SK-N-SH (cell line): ENCODE measurements around the gene PHIP. TPM values are rescaled to one million over a fixed set of nuclear protein-coding genes. Genes with fewer than 3 reads are reported as not detected.

Experiments
- CTCF ChIA-PET: fragments of 300-600, 350-600 bp; formaldehyde crosslinking; extraction: SDS; loops from one replicate; lab custom pipeline; 2021; lab: Yijun Ruan, JAX
- POLR2A ChIA-PET: fragments of 350-600 bp; sonication (Branson Sonifier 250); formaldehyde crosslinking; extraction: SDS; loops from one replicate; lab custom pipeline; 2020; ENCODE audit warnings: antibody characterized with exemption, inconsistent platforms; lab: Yijun Ruan, JAX
- DNase-seq: peaks from one replicate; pipeline ENCODE4 v3.0.0; 2012
- H2AFZ ChIP-seq: fragments of 200-600 bp; sonication (generic); 2 replicates; pipeline ENCODE4 v1.8.1; 2016; ENCODE audit warnings: antibody characterized with exemption, mild to moderate bottlenecking, low read depth
- H3F3A ChIP-seq: fragments of 200-600 bp; sonication (generic); replicated peaks from 2 replicates; pipeline ENCODE3; 2016; ENCODE audit warnings: antibody characterized with exemption, mild to moderate bottlenecking; ENCODE audit not compliant: insufficient read depth
- H3K27ac ChIP-seq, 2 experiments: fragments of 200-500 bp in 1 of 2; fragments of 200-600 bp in 1 of 2; sonication (Bioruptor generic) in 1 of 2; sonication (generic), shearing (Covaris generic) in 1 of 2; 2 replicates each; pipeline versions ENCODE4 v1.5.1 to v1.6.1; 2014 to 2016; ENCODE audit warnings: low read depth in 2 of 2, inconsistent platforms in 1 of 2, low read length in 1 of 2, mild to moderate bottlenecking in 1 of 2, mixed read lengths in 1 of 2
- H3K27me3 ChIP-seq: fragments of 200-600 bp; sonication (generic), shearing (Covaris generic); 2 replicates; pipeline ENCODE4 v1.6.1; 2016; ENCODE audit warnings: mixed run types; ENCODE audit not compliant: insufficient read depth
- H3K36me3 ChIP-seq, 2 experiments: fragments of 200-500 bp in 1 of 2; fragments of 200-600 bp in 1 of 2; sonication (Bioruptor generic) in 1 of 2; sonication (generic) in 1 of 2; replicated peaks in 1 of 2; 2 replicates each; pipeline versions ENCODE3 to v1.5.1; 2014 to 2016; ENCODE audit warnings: low read length in 1 of 2, mild to moderate bottlenecking in 1 of 2; ENCODE audit not compliant: insufficient read depth in 2 of 2, control insufficient read depth in 1 of 2
- H3K4me1 ChIP-seq, 2 experiments: fragments of 200-500 bp in 1 of 2; fragments of 200-600 bp in 1 of 2; sonication (Bioruptor generic) in 1 of 2; sonication (generic), shearing (Covaris generic) in 1 of 2; 2 replicates each; pipeline versions ENCODE4 v1.5.1 to v1.6.1; 2014 to 2016; ENCODE audit warnings: low read depth in 1 of 2, low read length in 1 of 2, mixed run types in 1 of 2; ENCODE audit not compliant: insufficient read depth in 2 of 2, control insufficient read depth in 1 of 2
- H3K4me2 ChIP-seq: fragments of 200-600 bp; sonication (generic), shearing (Covaris generic); 2 replicates; pipeline ENCODE4 v1.6.1; 2017; ENCODE audit warnings: mixed run types
- H3K4me3 ChIP-seq, 2 experiments: fragments of 200-500 bp in 1 of 2; fragments of 200-600 bp in 1 of 2; sonication (Bioruptor generic) in 1 of 2; sonication (generic), shearing (Covaris generic) in 1 of 2; 2 replicates each; pipeline versions ENCODE4 v1.5.1 to v1.8.1; 2014 to 2016; ENCODE audit warnings: low read depth in 2 of 2, inconsistent platforms in 1 of 2, low read length in 1 of 2, mild to moderate bottlenecking in 1 of 2, mixed read lengths in 1 of 2, moderate library complexity in 1 of 2
- H3K79me2 ChIP-seq: fragments of 200-600 bp; sonication (generic); 2 replicates; pipeline ENCODE4 v1.8.1; 2017; ENCODE audit warnings: mild to moderate bottlenecking; ENCODE audit not compliant: insufficient read depth
- H3K9ac ChIP-seq: fragments of 200-600 bp; sonication (generic); 2 replicates; pipeline ENCODE4 v1.6.1; 2017; ENCODE audit warnings: mixed run types
- H3K9me2 ChIP-seq: fragments of 200-600 bp; sonication (generic); 2 replicates; pipeline ENCODE4 v1.6.1; 2017; ENCODE audit warnings: mixed run types
- H3K9me3 ChIP-seq: fragments of 200-600 bp; sonication (generic); 2 replicates; pipeline ENCODE4 v1.6.1; 2017; ENCODE audit warnings: mixed run types, mild to moderate bottlenecking, moderate library complexity
- H4K20me1 ChIP-seq: fragments of 200-600 bp; sonication (generic); 2 replicates; pipeline ENCODE4 v1.6.1; 2017; ENCODE audit warnings: mild to moderate bottlenecking, mixed run types; ENCODE audit not compliant: insufficient read depth
- CHD2 ChIP-seq: fragments of 150-350 bp; IDR thresholded peaks from 2 replicates; pipeline ENCODE4 v1.6.1; 2018; ENCODE audit warnings: low read length; ENCODE audit not compliant: partially characterized antibody
- EZH2phosphoT487 ChIP-seq: fragments of 200-600 bp; sonication (generic); IDR thresholded peaks from 2 replicates; pipeline ENCODE4 v1.6.1; 2017; ENCODE audit warnings: low read depth, mixed run types, mild to moderate bottlenecking, antibody characterized with exemption, moderate library complexity, borderline replicate concordance
- FOXJ3 ChIP-seq: sonication (generic); formaldehyde crosslinking; IDR thresholded peaks from 2 replicates; pipeline ENCODE4 v1.5.1; 2020; ENCODE audit warnings: mild to moderate bottlenecking, missing genetic modification reagents
- GABPA ChIP-seq: IDR thresholded peaks from 2 replicates; pipeline ENCODE4 v1.4.0; 2012; ENCODE audit warnings: low read depth, mild to moderate bottlenecking
- JUND ChIP-seq: IDR thresholded peaks from 2 replicates; pipeline ENCODE4 v1.4.0; 2012
- MAX ChIP-seq: IDR thresholded peaks from 2 replicates; pipeline ENCODE4 v1.4.0; 2012; ENCODE audit warnings: low read depth
- MEF2A ChIP-seq: IDR thresholded peaks from 2 replicates; pipeline ENCODE4 v1.4.0; 2012; ENCODE audit warnings: low read depth, borderline replicate concordance
- NFIC ChIP-seq: IDR thresholded peaks from 2 replicates; pipeline ENCODE4 v1.4.0; 2012; ENCODE audit warnings: borderline replicate concordance
- PBX3 ChIP-seq: IDR thresholded peaks from 2 replicates; pipeline ENCODE4; 2012
- POLR2AphosphoS5 ChIP-seq: IDR thresholded peaks from 2 replicates; pipeline ENCODE4 v1.6.1; 2012; ENCODE audit warnings: low read depth, low read length
- RAD21 ChIP-seq: IDR thresholded peaks from 2 replicates; pipeline ENCODE4 v1.6.1; 2012; ENCODE audit warnings: mild to moderate bottlenecking, low read length
- RCOR1 ChIP-seq: fragments of 150-350 bp; IDR thresholded peaks from 2 replicates; pipeline ENCODE4 v1.6.1; 2017; ENCODE audit warnings: antibody characterized with exemption, low read length
- RFX5 ChIP-seq: IDR thresholded peaks from 2 replicates; pipeline ENCODE4 v1.6.1; 2012; ENCODE audit warnings: mild to moderate bottlenecking, improper control_type of control experiment, low read length
- RXRA ChIP-seq: IDR thresholded peaks from 2 replicates; pipeline ENCODE4 v1.4.0; 2012; ENCODE audit warnings: low read depth, mild to moderate bottlenecking, borderline replicate concordance
- SIN3A ChIP-seq: IDR thresholded peaks from 2 replicates; pipeline ENCODE4 v1.6.1; 2012; ENCODE audit warnings: low read depth, mild to moderate bottlenecking, low read length, moderate library complexity, borderline replicate concordance
- SMC3 ChIP-seq: IDR thresholded peaks from 2 replicates; pipeline ENCODE4 v1.6.1; 2012; ENCODE audit warnings: low read depth, low read length, improper control_type of control experiment
- TAF1 ChIP-seq: IDR thresholded peaks from 2 replicates; pipeline ENCODE4 v1.6.1; 2012; ENCODE audit warnings: low read depth, mild to moderate bottlenecking, low read length, moderate library complexity, borderline replicate concordance
- TEAD4 ChIP-seq: IDR thresholded peaks from 2 replicates; pipeline ENCODE4 v1.4.0; 2012; ENCODE audit warnings: mild to moderate bottlenecking, borderline replicate concordance; ENCODE audit not compliant: insufficient read depth
- USF1 ChIP-seq: IDR thresholded peaks from 2 replicates; pipeline ENCODE4 v1.4.0; 2012; ENCODE audit warnings: low read depth, borderline replicate concordance
- WGBS: methylation state at CpG from one replicate; pipeline ENCODE4 v1.1.6; 2017; ENCODE audit warnings: low lambda C conversion rate; 5-methylcytosine and 5-hydroxymethylcytosine counted together
- polyA plus RNA-seq, 3 experiments: library from polyadenylated mRNA; depleted of rRNA; stranded (reverse); fragments of >200 nt; gene quantifications; 2 replicates each; pipeline ENCODE4 v1.2.3, GENCODE V29; 2012

PHIP gene
- polyA plus RNA-seq, 1 of the 3 experiments (the other 2 are of a cell fraction) = 1.7 TPM

DNA sequence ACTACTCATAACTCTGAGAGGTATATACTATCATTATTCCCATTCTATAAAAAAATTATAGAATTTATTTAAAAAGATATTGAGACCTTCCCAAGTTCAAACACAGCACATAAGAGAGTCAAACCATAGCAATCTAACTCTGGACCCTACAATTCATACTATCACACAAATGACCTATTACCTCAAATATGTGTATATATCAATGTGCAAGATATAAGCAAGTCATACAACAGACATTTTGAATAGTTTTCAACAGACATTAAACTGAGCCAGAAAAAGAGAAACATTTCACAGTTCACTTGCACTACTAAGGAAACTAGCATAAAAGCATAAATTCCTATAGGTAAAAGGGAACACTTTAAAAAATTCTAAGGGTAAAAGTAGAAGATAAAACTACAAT, 11.7 kb downstream of the PHIP start (continued):
- TF ChIP-seq SMC3 = no peak

DNA sequence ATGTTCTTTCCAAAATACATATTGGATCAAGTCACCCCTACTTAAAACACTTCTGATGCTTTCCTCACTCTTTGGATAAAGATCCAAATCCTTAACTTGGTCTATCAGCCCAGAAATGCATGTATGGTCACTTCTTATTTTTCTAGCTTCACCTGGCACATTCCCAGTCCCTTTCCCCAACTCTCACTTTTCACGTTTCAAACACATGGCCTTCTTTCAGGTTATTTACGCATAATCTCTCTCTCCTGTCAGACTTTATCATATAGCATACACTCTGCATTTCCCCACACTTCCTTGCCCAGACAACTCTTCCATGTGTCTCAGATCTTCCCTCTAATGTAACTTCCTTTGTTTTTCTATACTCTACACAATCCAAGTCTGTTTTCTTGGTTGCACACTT, 12.8 kb downstream of the PHIP start:
- no peak overlapping the region for H3K9ac ChIP-seq
- no peaks in the 10 kb centered on the region for H3K27me3 ChIP-seq
- H2AFZ ChIP-seq = no peak overlapping the region
- CTCF ChIA-PET = interaction anchor here (1.5 kb wide), 1 partner anchor 17 kb away, joined by 4 read pairs; no protein-coding TSS in a partner anchor
- DNase-seq = no peak
- TF ChIP-seq RCOR1 (no peak), SIN3A (no peak), GABPA (no peak), TEAD4 (no peak), FOXJ3 (CRISPR knock-in tag) (no peak), CHD2 (no peak), MAX (no peak), NFIC (no peak), MEF2A (no peak), EZH2phosphoT487 (no peak), RXRA (no peak), PBX3 (no peak), POLR2AphosphoS5 (no peak), RFX5 (no peak)
- no peaks in the 10 kb centered on the region for H3F3A ChIP-seq
- H3K4me2 ChIP-seq = no peak overlapping the region
- H3K9me3 ChIP-seq = no peaks in the 10 kb centered on the region
- POLR2A ChIA-PET = no interaction called here
- H4K20me1 ChIP-seq = no peaks in the 10 kb centered on the region
- H3K27ac ChIP-seq = no peak overlapping the region
- no peak overlapping the region for H3K4me3 ChIP-seq
- H3K4me1 ChIP-seq = peaks cover 0 to 2% of the 10 kb centered on the region in 2 experiments; a peak in 1 of 4 replicates
- peaks cover 7 to 15% of the 10 kb centered on the region in 2 experiments for H3K36me3 ChIP-seq
- WGBS = 90% methylated on average over 2 of the region's 2 CpGs
- peaks cover 47% of the 10 kb centered on the region; the same call in 1 of the 2 replicates for H3K79me2 ChIP-seq
- H3K9me2 ChIP-seq = no peaks in the 10 kb centered on the region

- H3K27ac ChIP-seq = no peak overlapping the region
- no peak overlapping the region for H3K4me3 ChIP-seq
- peaks cover 48% of the 10 kb centered on the region; the same call in 1 of the 2 replicates for H3K79me2 ChIP-seq
- H3K9me2 ChIP-seq = no peaks in the 10 kb centered on the region
- H3F3A ChIP-seq = no peaks in the 10 kb centered on the region
- H3K27me3 ChIP-seq = no peaks in the 10 kb centered on the region
- no peaks in the 10 kb centered on the region for H4K20me1 ChIP-seq
- H3K36me3 ChIP-seq = peaks cover 13 to 21% of the 10 kb centered on the region in 2 experiments
- ChIA-PET CTCF (interaction anchor here (1.5 kb wide), 1 partner anchor 16 kb away, joined by 4 read pairs; no protein-coding TSS in a partner anchor), POLR2A (no interaction called here)
- H3K9me3 ChIP-seq = no peaks in the 10 kb centered on the region
- DNase-seq = no peak
- no peak overlapping the region for H2AFZ ChIP-seq
- TF ChIP-seq USF1 (no peak), TAF1 (no peak), RAD21 (no peak), JUND (no peak), RXRA (no peak), POLR2AphosphoS5 (no peak)
- no peak overlapping the region for H3K9ac ChIP-seq
- no peaks in the 10 kb centered on the region for H3K4me1 ChIP-seq
- H3K4me2 ChIP-seq = no peak overlapping the region
Measured at GRCh38 chr6:79064635-79065034, 13.4 kb downstream of the PHIP start.
